PFSK-1 (cell line): ENCODE results near the gene MPPED1.

Experiments
- POLR2AphosphoS5 ChIP-seq: IDR thresholded peaks from 2 replicates; pipeline ENCODE4 v1.6.1; 2012; ENCODE audit warnings: low read depth, mild to moderate bottlenecking, control low read depth, low read length, moderate library complexity
- REST ChIP-seq, 2 experiments: IDR thresholded peaks; 2 replicates each; pipeline versions ENCODE4 v1.6.1 to v1.8.0; 2011 to 2012; ENCODE audit warnings: low read depth in 2 of 2, low read length in 2 of 2, control low read depth in 1 of 2, inconsistent platforms in 1 of 2, mild to moderate bottlenecking in 1 of 2, moderate library complexity in 1 of 2; ENCODE audit not compliant: insufficient read depth in 1 of 2
- SIN3A ChIP-seq: IDR thresholded peaks from 2 replicates; pipeline ENCODE4 v1.6.1; 2012; ENCODE audit warnings: mild to moderate bottlenecking, low read length, moderate library complexity, borderline replicate concordance; ENCODE audit not compliant: insufficient read depth

GRCh38 chr22:43385770-43386641 lies 25.8 kb upstream of the MPPED1 start:
- TF ChIP-seq SIN3A = no peak
- TF ChIP-seq REST (IDR thresholded peaks at IDR 0.05; ENCODE audit: insufficient read depth in 1 of 2, low read depth in 2 of 2, low read length in 2 of 2) = no peak
- TF ChIP-seq POLR2AphosphoS5 = no peak
